Measurements from ENCODE around the gene ATXN1.

The ATXN1 gene

GRCh38 chr6:16755544-16755943, 5.7 kb downstream of the ATXN1 start:
- H3K36me3 ChIP-seq (ENCODE audit: control insufficient read depth, insufficient read depth, low read length) = no peaks in the 10 kb centered on the region
- peaks cover 38% of the 10 kb centered on the region for H3K4me1 ChIP-seq (ENCODE audit: control insufficient read depth, insufficient read depth, low read length)
- no peak overlapping the region for H3K9ac ChIP-seq (ENCODE audit: low read length)
- no peak overlapping the region for H3K4me3 ChIP-seq (ENCODE audit: low read length)
- no peaks in the 10 kb centered on the region for H3K27me3 ChIP-seq (ENCODE audit: control insufficient read depth, insufficient read depth, low read length)
- H3K9me3 ChIP-seq (ENCODE audit: control insufficient read depth, low read length) = no peaks in the 10 kb centered on the region

GRCh38 chr6:16754876-16755275, 6.4 kb downstream of the ATXN1 start:
- Histone ChIP-seq H3K9me3 (ENCODE audit: control insufficient read depth, low read length) (no peaks in the 10 kb centered on the region), H3K4me3 (ENCODE audit: low read length) (no peak overlapping the region), H3K27me3 (ENCODE audit: control insufficient read depth, insufficient read depth, low read length) (no peaks in the 10 kb centered on the region), H3K9ac (ENCODE audit: low read length) (no peak overlapping the region), H3K36me3 (ENCODE audit: control insufficient read depth, insufficient read depth, low read length) (no peaks in the 10 kb centered on the region), H3K4me1 (ENCODE audit: control insufficient read depth, insufficient read depth, low read length) (peaks cover 38% of the 10 kb centered on the region)

GRCh38 chr6:16754274-16754673, 7.0 kb downstream of the ATXN1 start:
- Histone ChIP-seq H3K9ac (ENCODE audit: low read length) (no peak overlapping the region), H3K27me3 (ENCODE audit: control insufficient read depth, insufficient read depth, low read length) (no peaks in the 10 kb centered on the region), H3K9me3 (ENCODE audit: control insufficient read depth, low read length) (no peaks in the 10 kb centered on the region), H3K4me3 (ENCODE audit: low read length) (no peak overlapping the region), H3K4me1 (ENCODE audit: control insufficient read depth, insufficient read depth, low read length) (peaks cover 38% of the 10 kb centered on the region), H3K36me3 (ENCODE audit: control insufficient read depth, insufficient read depth, low read length) (no peaks in the 10 kb centered on the region)

- H3K27me3 ChIP-seq (ENCODE audit: control insufficient read depth, insufficient read depth, low read length) = no peaks in the 10 kb centered on the region
- peaks cover 30% of the 10 kb centered on the region for H3K4me1 ChIP-seq (ENCODE audit: control insufficient read depth, insufficient read depth, low read length)
- H3K4me3 ChIP-seq (ENCODE audit: low read length) = no peak overlapping the region
- H3K9ac ChIP-seq (ENCODE audit: low read length) = no peak overlapping the region
- no peaks in the 10 kb centered on the region for H3K36me3 ChIP-seq (ENCODE audit: control insufficient read depth, insufficient read depth, low read length)
- H3K9me3 ChIP-seq (ENCODE audit: control insufficient read depth, low read length) = no peaks in the 10 kb centered on the region
These were observed 7.9 kb downstream of the ATXN1 start for GRCh38 chr6:16753341-16753740.

GRCh38 chr6:16752206-16752866, 8.9 kb downstream of the ATXN1 start:
- H3K4me3 ChIP-seq (ENCODE audit: low read length) = no peak overlapping the region
- H3K9ac ChIP-seq (ENCODE audit: low read length) = no peak overlapping the region
- H3K9me3 ChIP-seq (ENCODE audit: control insufficient read depth, low read length) = no peaks in the 10 kb centered on the region
- no peaks in the 10 kb centered on the region for H3K36me3 ChIP-seq (ENCODE audit: control insufficient read depth, insufficient read depth, low read length)
- no peaks in the 10 kb centered on the region for H3K27me3 ChIP-seq (ENCODE audit: control insufficient read depth, insufficient read depth, low read length)
- H3K4me1 ChIP-seq (ENCODE audit: control insufficient read depth, insufficient read depth, low read length) = peaks cover 36% of the 10 kb centered on the region

GRCh38 chr6:16751251-16751946, 9.9 kb downstream of the ATXN1 start:
- Histone ChIP-seq H3K4me1 (ENCODE audit: control insufficient read depth, insufficient read depth, low read length) (peaks cover 43% of the 10 kb centered on the region), H3K36me3 (ENCODE audit: control insufficient read depth, insufficient read depth, low read length) (no peaks in the 10 kb centered on the region), H3K27me3 (ENCODE audit: control insufficient read depth, insufficient read depth, low read length) (no peaks in the 10 kb centered on the region), H3K4me3 (ENCODE audit: low read length) (no peak overlapping the region), H3K9ac (ENCODE audit: low read length) (no peak overlapping the region), H3K9me3 (ENCODE audit: control insufficient read depth, low read length) (no peaks in the 10 kb centered on the region)

GRCh38 chr6:16750566-16750965, 10.7 kb downstream of the ATXN1 start:
- Histone ChIP-seq H3K27me3 (ENCODE audit: control insufficient read depth, insufficient read depth, low read length) (no peaks in the 10 kb centered on the region), H3K9ac (ENCODE audit: low read length) (no peak overlapping the region), H3K4me1 (ENCODE audit: control insufficient read depth, insufficient read depth, low read length) (peaks cover 43% of the 10 kb centered on the region), H3K9me3 (ENCODE audit: control insufficient read depth, low read length) (no peaks in the 10 kb centered on the region), H3K4me3 (ENCODE audit: low read length) (no peak overlapping the region), H3K36me3 (ENCODE audit: control insufficient read depth, insufficient read depth, low read length) (no peaks in the 10 kb centered on the region)

GRCh38 chr6:16749516-16750485, 11.5 kb downstream of the ATXN1 start:
- Histone ChIP-seq H3K36me3 (ENCODE audit: control insufficient read depth, insufficient read depth, low read length) (no peaks in the 10 kb centered on the region), H3K9ac (ENCODE audit: low read length) (no peak overlapping the region), H3K4me3 (ENCODE audit: low read length) (no peak overlapping the region), H3K27me3 (ENCODE audit: control insufficient read depth, insufficient read depth, low read length) (no peaks in the 10 kb centered on the region), H3K9me3 (ENCODE audit: control insufficient read depth, low read length) (no peaks in the 10 kb centered on the region), H3K4me1 (ENCODE audit: control insufficient read depth, insufficient read depth, low read length) (peaks cover 37% of the 10 kb centered on the region)

GRCh38 chr6:16748025-16748319, 13.3 kb downstream of the ATXN1 start:
- no peaks in the 10 kb centered on the region for H3K9me3 ChIP-seq (ENCODE audit: control insufficient read depth, low read length)
- H3K4me3 ChIP-seq (ENCODE audit: low read length) = no peak overlapping the region
- H3K36me3 ChIP-seq (ENCODE audit: control insufficient read depth, insufficient read depth, low read length) = no peaks in the 10 kb centered on the region
- H3K9ac ChIP-seq (ENCODE audit: low read length) = no peak overlapping the region
- H3K27me3 ChIP-seq (ENCODE audit: control insufficient read depth, insufficient read depth, low read length) = no peaks in the 10 kb centered on the region
- H3K4me1 ChIP-seq (ENCODE audit: control insufficient read depth, insufficient read depth, low read length) = peaks cover 30% of the 10 kb centered on the region

- Histone ChIP-seq H3K36me3 (ENCODE audit: control insufficient read depth, insufficient read depth, low read length) (no peaks in the 10 kb centered on the region), H3K9me3 (ENCODE audit: control insufficient read depth, low read length) (no peaks in the 10 kb centered on the region), H3K27me3 (ENCODE audit: control insufficient read depth, insufficient read depth, low read length) (no peaks in the 10 kb centered on the region), H3K9ac (ENCODE audit: low read length) (peak overlapping the region; percentile 12), H3K4me3 (ENCODE audit: low read length) (no peak overlapping the region), H3K4me1 (ENCODE audit: control insufficient read depth, insufficient read depth, low read length) (peaks cover 27% of the 10 kb centered on the region)
These were observed 13.8 kb downstream of the ATXN1 start for GRCh38 chr6:16747232-16748024.

GRCh38 chr6:16746812-16747211, 14.4 kb downstream of the ATXN1 start:
- H3K9ac ChIP-seq (ENCODE audit: low read length) = no peak overlapping the region
- H3K4me1 ChIP-seq (ENCODE audit: control insufficient read depth, insufficient read depth, low read length) = peaks cover 21% of the 10 kb centered on the region

More at GRCh38 chr6:16746812-16747211, 14.4 kb downstream of the ATXN1 start:
- no peaks in the 10 kb centered on the region for H3K27me3 ChIP-seq (ENCODE audit: control insufficient read depth, insufficient read depth, low read length)
- H3K4me3 ChIP-seq (ENCODE audit: low read length) = no peak overlapping the region
- no peaks in the 10 kb centered on the region for H3K9me3 ChIP-seq (ENCODE audit: control insufficient read depth, low read length)
- no peaks in the 10 kb centered on the region for H3K36me3 ChIP-seq (ENCODE audit: control insufficient read depth, insufficient read depth, low read length)
